SU-DHL-6 (cell line): ENCODE results near the gene MAP3K1.

Experiments
- CTCF ChIP-seq: fragments of 200-600 bp; sonication (generic); IDR thresholded peaks from one replicate; pipeline ENCODE4 v1.5.1; 2017; ENCODE audit warnings: antibody characterized with exemption, mild to moderate bottlenecking, low read length, moderate library complexity; ENCODE audit not compliant: insufficient read depth, poor library complexity, severe bottlenecking
- EZH2phosphoT487 ChIP-seq: fragments of 200-600 bp; sonication (generic), shearing (Covaris generic); conservative IDR thresholded peaks from 2 replicates; pipeline ENCODE4 v1.6.1; 2018; ENCODE audit warnings: mild to moderate bottlenecking, antibody characterized with exemption, low read length, moderate library complexity, mixed read lengths

- TF ChIP-seq CTCF: no peak
- TF ChIP-seq EZH2phosphoT487: no peak
Observed at GRCh38 chr5:56802205-56802604, 13.1 kb upstream of the MAP3K1 start.
